Lower lobe of right lung (tissue), 2 donors: ENCODE results near the gene ICAM4. TPM values are rescaled to one million over a fixed set of nuclear protein-coding genes. Genes with fewer than 3 reads are reported as not detected.

Experiments
- ATAC-seq, 2 donors: fragments of 200-7000 bp; cut with Tn5 transposase; one replicate each; pipeline ENCODE4 v1.9.1; 2020 to 2022; ENCODE audit warnings: mild to moderate bottlenecking in 2 of 2, moderate library complexity in 2 of 2
- DNase-seq: peaks from one replicate; pipeline ENCODE4 v3.0.0-alpha.2; 2020
- H3K27ac ChIP-seq: fragments of 200-600 bp; one replicate; pipeline ENCODE4 v1.8.0; 2022
- H3K27me3 ChIP-seq: fragments of 200-600 bp; one replicate; pipeline ENCODE4 v1.8.0; 2022; ENCODE audit warnings: low read depth
- H3K36me3 ChIP-seq: fragments of 200-600 bp; one replicate; pipeline ENCODE4 v1.8.0; 2022; ENCODE audit warnings: mild to moderate bottlenecking
- H3K4me1 ChIP-seq: fragments of 200-600 bp; one replicate; pipeline ENCODE4 v1.8.0; 2022
- H3K4me3 ChIP-seq: fragments of 200-600 bp; one replicate; pipeline ENCODE4 v1.8.0; 2022; ENCODE audit warnings: mild to moderate bottlenecking
- H3K9me3 ChIP-seq: fragments of 200-600 bp; one replicate; pipeline ENCODE4 v1.8.0; 2022
- CTCF ChIP-seq: fragments of 200-600 bp; IDR thresholded peaks from one replicate; pipeline ENCODE4 v1.8.0; 2022; ENCODE audit warnings: antibody characterized with exemption, mild to moderate bottlenecking
- intact Hi-C: fragments of 100-400 bp; cut with DNase I; formaldehyde crosslinking; loops from one replicate; pipeline ENCODE4 v1.11.0; 2022
- total RNA-seq: library from RNA; stranded (reverse); fragmentation: NEBNext Ultra II Directional; extraction: Animal tissue kit (Norgen Biotek cat#: 25700); gene quantifications from one replicate; pipeline ENCODE4 v1.2.1, GENCODE V29; 2021
- donor health status: DM: no; HTN: yes; CAD: no; lungs with severe emphysema.

The ICAM4 gene
- total RNA-seq, 1 donor from 2014 or later, result 10.0 TPM

- Histone ChIP-seq H3K36me3 (peaks cover 61% of the 10 kb centered on the region), H3K4me1 (peaks cover 73% of the 10 kb centered on the region), H3K4me3 (no peak overlapping the region), H3K9me3 (no peaks in the 10 kb centered on the region), H3K27ac (peak overlapping the region; percentile 68), H3K27me3 (peaks cover 10% of the 10 kb centered on the region)
- TF ChIP-seq CTCF, result no peak
- ATAC-seq, result no peak
- DNase-seq, result no peak
- intact Hi-C loops, result no loop called here
Measured at GRCh38 chr19:10284960-10285278, 1.8 kb upstream of the ICAM4 start.

GRCh38 chr19:10285393-10285792 is 1.4 kb upstream of the ICAM4 start:
- no peak for ATAC-seq
- TF ChIP-seq CTCF, result no peak
- Histone ChIP-seq H3K4me1 (peaks cover 73% of the 10 kb centered on the region), H3K27ac (no peak overlapping the region), H3K9me3 (no peaks in the 10 kb centered on the region), H3K4me3 (no peak overlapping the region), H3K27me3 (peaks cover 14% of the 10 kb centered on the region), H3K36me3 (peaks cover 56% of the 10 kb centered on the region)
- intact Hi-C loops, result no loop called here
- no peak for DNase-seq

GRCh38 chr19:10288662-10289166 is 2.0 kb downstream of the ICAM4 start:
- ATAC-seq, result peak; percentile 6 to 22
- peak; percentile 76 for DNase-seq
- Histone ChIP-seq H3K4me1 (peaks cover 100% of the 10 kb centered on the region), H3K9me3 (no peaks in the 10 kb centered on the region), H3K27ac (peak overlapping the region; percentile 4), H3K36me3 (peaks cover 25% of the 10 kb centered on the region), H3K27me3 (peaks cover 41% of the 10 kb centered on the region), H3K4me3 (peak overlapping the region; percentile 68)
- intact Hi-C loops, result no loop called here
- no peak for TF ChIP-seq CTCF

- Histone ChIP-seq H3K27me3 (peaks cover 46% of the 10 kb centered on the region), H3K27ac (peak overlapping the region; percentile 4), H3K9me3 (no peaks in the 10 kb centered on the region), H3K4me1 (peaks cover 97% of the 10 kb centered on the region), H3K4me3 (peak overlapping the region; percentile 68), H3K36me3 (peaks cover 19% of the 10 kb centered on the region)
- DNase-seq (peak; percentile 83), ATAC-seq (peak; percentile 12 to 26)
- no peak for TF ChIP-seq CTCF
- intact Hi-C loops, result no loop called here
Measured at GRCh38 chr19:10289167-10289835, 2.5 kb downstream of the ICAM4 start.

- ATAC-seq (peak; percentile 0 to 1), DNase-seq (no peak)
- Histone ChIP-seq H3K27me3 (peaks cover 52% of the 10 kb centered on the region), H3K27ac (peak within 1 kb of the TSS; percentile 80), H3K4me3 (peak within 1 kb of the TSS; percentile 68), H3K9me3 (no peaks in the 10 kb centered on the region), H3K36me3 (peaks cover 14% of the 10 kb centered on the region), H3K4me1 (peaks cover 97% of the 10 kb centered on the region)
- intact Hi-C loops, result no loop called here
- TF ChIP-seq CTCF, result no peak
Measured at GRCh38 chr19:10289836-10290356, 3.1 kb downstream of the ICAM4 start, which contains the start of gene ICAM5. Gene ICAM5, plus strand, starts transcription at chr19:10289952. Its CDS starts 92 bp downstream, at chr19:10290044.
